ENCODE results near the gene MYPN. TPM values are rescaled to one million over a fixed set of nuclear protein-coding genes. Genes with fewer than 3 reads are reported as not detected.

Gene MYPN
- total RNA-seq, 2 experiments from 2014 or later: not detected

GRCh38 chr10:68137171-68137570 lies 27.9 kb downstream of the MYPN start:
- TF ChIP-seq, protein P1, sequence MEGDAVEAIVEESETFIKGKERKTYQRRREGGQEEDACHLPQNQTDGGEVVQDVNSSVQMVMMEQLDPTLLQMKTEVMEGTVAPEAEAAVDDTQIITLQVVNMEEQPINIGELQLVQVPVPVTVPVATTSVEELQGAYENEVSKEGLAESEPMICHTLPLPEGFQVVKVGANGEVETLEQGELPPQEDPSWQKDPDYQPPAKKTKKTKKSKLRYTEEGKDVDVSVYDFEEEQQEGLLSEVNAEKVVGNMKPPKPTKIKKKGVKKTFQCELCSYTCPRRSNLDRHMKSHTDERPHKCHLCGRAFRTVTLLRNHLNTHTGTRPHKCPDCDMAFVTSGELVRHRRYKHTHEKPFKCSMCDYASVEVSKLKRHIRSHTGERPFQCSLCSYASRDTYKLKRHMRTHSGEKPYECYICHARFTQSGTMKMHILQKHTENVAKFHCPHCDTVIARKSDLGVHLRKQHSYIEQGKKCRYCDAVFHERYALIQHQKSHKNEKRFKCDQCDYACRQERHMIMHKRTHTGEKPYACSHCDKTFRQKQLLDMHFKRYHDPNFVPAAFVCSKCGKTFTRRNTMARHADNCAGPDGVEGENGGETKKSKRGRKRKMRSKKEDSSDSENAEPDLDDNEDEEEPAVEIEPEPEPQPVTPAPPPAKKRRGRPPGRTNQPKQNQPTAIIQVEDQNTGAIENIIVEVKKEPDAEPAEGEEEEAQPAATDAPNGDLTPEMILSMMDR (IDR thresholded peaks at IDR 0.05): no peak
- no peak overlapping the region for H3K4me3 ChIP-seq (ENCODE audit: low read length)
- intact Hi-C loops (cut with DNase I, micrococcal nuclease): no loop called here
- H3K4me1 ChIP-seq (ENCODE audit: insufficient read depth, low read length): no peaks in the 10 kb centered on the region
- H3K27ac ChIP-seq (ENCODE audit: low read depth in 1 of 2, low read length in 2 of 2): no peak overlapping the region
- no peak for DNase-seq
- ChIA-PET CTCF (no interaction called here), POLR2A (no interaction called here)
- H3K27me3 ChIP-seq (ENCODE audit: control insufficient read depth in 1 of 2, insufficient read depth in 2 of 2, low read length in 2 of 2): peaks cover 2 to 3% of the 10 kb centered on the region in 2 experiments
- H3K27ac Mint-ChIP-seq: no peak overlapping the region
- H3K27me3 Mint-ChIP-seq: peaks cover 14% of the 10 kb centered on the region
- no peaks in the 10 kb centered on the region for H3K36me3 ChIP-seq (ENCODE audit: insufficient read depth, low read length)
- no peaks in the 10 kb centered on the region for H3K9me3 Mint-ChIP-seq
- ATAC-seq (ENCODE audit: poor library complexity): no peak
- H3K4me1 Mint-ChIP-seq (ENCODE audit: low read depth): no peaks in the 10 kb centered on the region
- H3K36me3 Mint-ChIP-seq (ENCODE audit: low read depth): no peaks in the 10 kb centered on the region
- H3K4me3 Mint-ChIP-seq: no peak overlapping the region
- no peaks in the 10 kb centered on the region for H3K9me3 ChIP-seq (ENCODE audit: control insufficient read depth in 1 of 2, insufficient read depth in 1 of 2, low read length in 2 of 2)

- no peak overlapping the region for H3K4me3 ChIP-seq (ENCODE audit: low read length)
- no peaks in the 10 kb centered on the region for H3K9me3 Mint-ChIP-seq
- H3K9me3 ChIP-seq (ENCODE audit: control insufficient read depth in 1 of 2, insufficient read depth in 1 of 2, low read length in 2 of 2): no peaks in the 10 kb centered on the region
- no peaks in the 10 kb centered on the region for H3K36me3 ChIP-seq (ENCODE audit: insufficient read depth, low read length)
- no peaks in the 10 kb centered on the region for H3K4me1 Mint-ChIP-seq (ENCODE audit: low read depth)
- H3K27me3 ChIP-seq (ENCODE audit: control insufficient read depth in 1 of 2, insufficient read depth in 2 of 2, low read length in 2 of 2): peaks cover 0 to 2% of the 10 kb centered on the region in 2 experiments
- ChIA-PET CTCF (no interaction called here), POLR2A (no interaction called here)
- DNase-seq (no peak), ATAC-seq (ENCODE audit: poor library complexity) (no peak)
- no peak overlapping the region for H3K27ac ChIP-seq (ENCODE audit: low read depth in 1 of 2, low read length in 2 of 2)
- peaks cover 14% of the 10 kb centered on the region for H3K27me3 Mint-ChIP-seq
- intact Hi-C loops (cut with DNase I, micrococcal nuclease): no loop called here
- TF ChIP-seq, protein P1 (IDR thresholded peaks at IDR 0.05): no peak
- no peaks in the 10 kb centered on the region for H3K4me1 ChIP-seq (ENCODE audit: insufficient read depth, low read length)
- H3K36me3 Mint-ChIP-seq (ENCODE audit: low read depth): no peaks in the 10 kb centered on the region
- no peak overlapping the region for H3K27ac Mint-ChIP-seq
- H3K4me3 Mint-ChIP-seq: no peak overlapping the region
These were observed 29.2 kb downstream of the MYPN start for GRCh38 chr10:68138526-68138925.

DNA sequence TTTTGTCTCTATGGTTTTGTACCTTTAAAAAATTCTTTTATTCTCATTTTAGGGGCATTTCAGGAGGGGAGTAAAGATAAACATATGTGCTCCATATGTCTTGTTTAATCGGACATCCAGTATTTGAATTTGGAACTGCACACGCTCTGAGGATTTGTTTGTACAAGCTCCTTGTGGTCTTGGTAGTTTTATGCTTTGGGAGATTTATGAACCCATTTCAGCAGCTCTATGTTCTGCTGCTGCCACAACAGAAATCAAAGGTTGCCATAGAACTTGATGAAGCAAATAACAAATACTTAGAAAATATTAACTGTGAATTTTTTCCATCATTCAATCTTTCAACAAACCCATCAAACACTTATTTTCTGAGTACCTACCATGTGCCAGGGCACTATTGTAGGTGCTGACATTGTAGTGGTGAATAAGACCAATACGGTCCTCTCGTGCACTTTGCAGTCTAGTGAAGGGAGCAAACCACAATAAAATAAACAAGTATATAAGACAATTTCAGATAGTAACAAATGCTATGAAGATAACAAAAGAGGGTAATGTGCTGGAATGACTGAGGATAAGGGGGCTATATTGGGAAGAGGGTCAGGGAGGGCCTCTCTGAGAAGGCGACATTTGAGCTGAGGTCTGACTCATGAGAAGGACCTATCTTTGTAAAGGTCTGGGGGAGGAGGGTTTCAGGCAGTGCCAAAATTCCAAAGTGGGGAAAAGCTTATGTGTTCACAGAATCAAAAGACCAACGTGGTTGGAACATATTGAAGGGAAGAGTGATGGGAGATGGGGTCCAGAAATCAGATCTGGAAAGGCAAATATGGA lies 30.4 kb downstream of the MYPN start:
- no peak for DNase-seq
- POLR2A ChIA-PET: no interaction called here
- intact Hi-C loops (cut with DNase I, micrococcal nuclease): no loop called here

More for the DNA sequence above, 30.4 kb downstream of the MYPN start:
- CTCF ChIA-PET: interaction anchor here (0.6 to 0.9 kb wide), 2 partner anchors 11 to 172 kb away, joined by 3 read pairs; no protein-coding TSS in a partner anchor
- H3K27me3 ChIP-seq (ENCODE audit: control insufficient read depth in 1 of 2, insufficient read depth in 2 of 2, low read length in 2 of 2): peaks cover 0 to 2% of the 10 kb centered on the region in 2 experiments
- TF ChIP-seq, protein P1 (IDR thresholded peaks at IDR 0.05): no peak
- H3K27ac ChIP-seq (ENCODE audit: low read depth in 1 of 2, low read length in 2 of 2): no peak overlapping the region
- Mint-ChIP-seq H3K9me3 (no peaks in the 10 kb centered on the region), H3K4me3 (no peak overlapping the region), H3K4me1 (ENCODE audit: low read depth) (no peaks in the 10 kb centered on the region), H3K27ac (no peak overlapping the region), H3K27me3 (peaks cover 14% of the 10 kb centered on the region), H3K36me3 (ENCODE audit: low read depth) (no peaks in the 10 kb centered on the region)
- no peaks in the 10 kb centered on the region for H3K9me3 ChIP-seq (ENCODE audit: control insufficient read depth in 1 of 2, insufficient read depth in 1 of 2, low read length in 2 of 2)
- no peaks in the 10 kb centered on the region for H3K4me1 ChIP-seq (ENCODE audit: insufficient read depth, low read length)
- H3K36me3 ChIP-seq (ENCODE audit: insufficient read depth, low read length): no peaks in the 10 kb centered on the region
- no peak overlapping the region for H3K4me3 ChIP-seq (ENCODE audit: low read length)
- ATAC-seq (ENCODE audit: poor library complexity): no peak

Measured in CD4-positive, alpha-beta T cell (primary cell).